HepG2 (cell line): ENCODE measurements around the gene POFUT2. TPM values are rescaled to one million over a fixed set of nuclear protein-coding genes. Genes with fewer than 3 reads are reported as not detected.

Experiments
- HNF4A ChIP-seq: sonication (generic); formaldehyde crosslinking; IDR thresholded peaks from 2 replicates; pipeline ENCODE4 v1.4.0; 2020; ENCODE audit warnings: missing genetic modification reagents
- HNRNPUL1 ChIP-seq: fragments of 200-400 bp; formaldehyde crosslinking; IDR thresholded peaks from 2 replicates; pipeline ENCODE4 v1.6.1; 2017; ENCODE audit warnings: low read depth, mild to moderate bottlenecking, low read length, moderate library complexity
- KDM2A ChIP-seq: sonication (generic); formaldehyde crosslinking; IDR thresholded peaks from 2 replicates; pipeline ENCODE4 v1.4.0; 2020; ENCODE audit warnings: low read depth, missing genetic modification reagents, borderline replicate concordance
- KLF12 ChIP-seq: sonication (generic); formaldehyde crosslinking; IDR thresholded peaks from 2 replicates; pipeline ENCODE4 v1.4.0; 2020; ENCODE audit warnings: missing genetic modification reagents, borderline replicate concordance
- KLF15 ChIP-seq: sonication (generic); formaldehyde crosslinking; IDR thresholded peaks from 2 replicates; pipeline ENCODE4 v1.8.1; 2023; ENCODE audit warnings: borderline replicate concordance, mild to moderate bottlenecking, inconsistent platforms, missing genetic modification reagents, mixed read lengths
- MED8 ChIP-seq: sonication (generic); formaldehyde crosslinking; IDR thresholded peaks from 2 replicates; pipeline ENCODE4 v1.8.1; 2023; ENCODE audit warnings: mild to moderate bottlenecking, missing genetic modification reagents; ENCODE audit not compliant: insufficient replicate concordance
- MIER2 ChIP-seq: IDR thresholded peaks from 2 replicates; pipeline ENCODE4 v1.6.1; 2016; ENCODE audit warnings: missing biosample characterization, missing genetic modification reagents
- MTA1 ChIP-seq: sonication (generic); formaldehyde crosslinking; IDR thresholded peaks from 2 replicates; pipeline ENCODE4 v1.4.0; 2020; ENCODE audit warnings: missing genetic modification reagents, mild to moderate bottlenecking, borderline replicate concordance
- RFX3 ChIP-seq: IDR thresholded peaks from 2 replicates; pipeline ENCODE4 v1.6.1; 2016; ENCODE audit warnings: missing biosample characterization, missing genetic modification reagents
- SMAD9 ChIP-seq: sonication (generic); formaldehyde crosslinking; IDR thresholded peaks from 2 replicates; pipeline ENCODE4 v1.5.1; 2020; ENCODE audit warnings: mild to moderate bottlenecking, missing genetic modification reagents
- SRF ChIP-seq: IDR thresholded peaks from 2 replicates; pipeline ENCODE4 v1.6.1; 2011; ENCODE audit warnings: mild to moderate bottlenecking, low read depth, low read length, moderate library complexity
- YEATS2 ChIP-seq: sonication (generic); formaldehyde crosslinking; IDR thresholded peaks from 2 replicates; pipeline ENCODE4 v1.4.0; 2020; ENCODE audit warnings: missing genetic modification reagents, borderline replicate concordance
- ZNF264 ChIP-seq: sonication (generic); formaldehyde crosslinking; IDR thresholded peaks from 2 replicates; pipeline ENCODE4 v1.4.0; 2020; ENCODE audit warnings: missing genetic modification reagents
- ZNF451 ChIP-seq: sonication (generic); formaldehyde crosslinking; IDR thresholded peaks from 2 replicates; pipeline ENCODE4 v1.5.0; 2020; ENCODE audit warnings: mild to moderate bottlenecking, missing genetic modification reagents
- ZNF570 ChIP-seq: sonication (generic); formaldehyde crosslinking; IDR thresholded peaks from 2 replicates; pipeline ENCODE4 v1.4.0; 2020; ENCODE audit warnings: mild to moderate bottlenecking, missing genetic modification reagents, borderline replicate concordance
- ZNF83 ChIP-seq: sonication (generic); formaldehyde crosslinking; IDR thresholded peaks from 2 replicates; pipeline ENCODE4 v1.4.0; 2020; ENCODE audit warnings: missing genetic modification reagents, mild to moderate bottlenecking, borderline replicate concordance
- ZSCAN29 ChIP-seq: sonication (generic); formaldehyde crosslinking; conservative IDR thresholded peaks from 2 replicates; pipeline ENCODE4 v1.4.0; 2020; ENCODE audit warnings: mild to moderate bottlenecking, missing genetic modification reagents
- polyA plus RNA-seq, 8 experiments: library from polyadenylated mRNA; depleted of rRNA in 3 of 8; stranded (reverse) in 7 of 8; unstranded in 1 of 8; fragments of >200 nt; fragmentation: Illumina TruSeq in 4 of 8; extraction: Trizol in 4 of 8; gene quantifications; 2 replicates each; pipeline versions ENCODE4 v1.2.1 to v1.2.3, GENCODE V29; 2011 to 2016; ENCODE audit warnings: low read depth in 4 of 8, missing spikeins in 1 of 8, mixed read lengths in 1 of 8; ENCODE audit not compliant: insufficient read depth in 1 of 8
- total RNA-seq, 5 experiments: library from RNA; depleted of rRNA; stranded (reverse); fragments of >200 nt; fragmentation: Illumina TruSeq; extraction: Trizol; gene quantifications; 2 replicates each; pipeline ENCODE4 v1.2.3, GENCODE V29; 2016; ENCODE audit warnings: low read depth in 1 of 5
- TF ChIP-seq, protein P1 (sequence below): sonication (generic); formaldehyde crosslinking; IDR thresholded peaks from 2 replicates; pipeline ENCODE4 v1.4.0; 2020; ENCODE audit warnings: missing genetic modification reagents
- TF ChIP-seq, protein P2 (sequence below): sonication (generic); formaldehyde crosslinking; IDR thresholded peaks from 2 replicates; pipeline ENCODE4 v1.8.0; 2022; ENCODE audit warnings: missing genetic modification reagents, mild to moderate bottlenecking, borderline replicate concordance
- TF ChIP-seq, protein P3 (sequence below): sonication (generic); formaldehyde crosslinking; IDR thresholded peaks from 2 replicates; pipeline ENCODE4 v1.5.1; 2020; ENCODE audit warnings: mild to moderate bottlenecking, missing genetic modification reagents
- TF ChIP-seq, protein P4 (sequence below): sonication (generic); formaldehyde crosslinking; IDR thresholded peaks from 2 replicates; pipeline ENCODE4 v1.5.0; 2020; ENCODE audit warnings: missing genetic modification reagents
- TF ChIP-seq, protein P5 (sequence below): sonication (generic); formaldehyde crosslinking; IDR thresholded peaks from 2 replicates; pipeline ENCODE4 v1.4.0; 2020; ENCODE audit warnings: missing genetic modification reagents

POFUT2 gene
- total and polyA plus RNA-seq, 2 of the 13 experiments (the other 11 are each of a cell fraction or from before 2014, with no cell fraction given): 22.8 to 24.0 TPM

DNA sequence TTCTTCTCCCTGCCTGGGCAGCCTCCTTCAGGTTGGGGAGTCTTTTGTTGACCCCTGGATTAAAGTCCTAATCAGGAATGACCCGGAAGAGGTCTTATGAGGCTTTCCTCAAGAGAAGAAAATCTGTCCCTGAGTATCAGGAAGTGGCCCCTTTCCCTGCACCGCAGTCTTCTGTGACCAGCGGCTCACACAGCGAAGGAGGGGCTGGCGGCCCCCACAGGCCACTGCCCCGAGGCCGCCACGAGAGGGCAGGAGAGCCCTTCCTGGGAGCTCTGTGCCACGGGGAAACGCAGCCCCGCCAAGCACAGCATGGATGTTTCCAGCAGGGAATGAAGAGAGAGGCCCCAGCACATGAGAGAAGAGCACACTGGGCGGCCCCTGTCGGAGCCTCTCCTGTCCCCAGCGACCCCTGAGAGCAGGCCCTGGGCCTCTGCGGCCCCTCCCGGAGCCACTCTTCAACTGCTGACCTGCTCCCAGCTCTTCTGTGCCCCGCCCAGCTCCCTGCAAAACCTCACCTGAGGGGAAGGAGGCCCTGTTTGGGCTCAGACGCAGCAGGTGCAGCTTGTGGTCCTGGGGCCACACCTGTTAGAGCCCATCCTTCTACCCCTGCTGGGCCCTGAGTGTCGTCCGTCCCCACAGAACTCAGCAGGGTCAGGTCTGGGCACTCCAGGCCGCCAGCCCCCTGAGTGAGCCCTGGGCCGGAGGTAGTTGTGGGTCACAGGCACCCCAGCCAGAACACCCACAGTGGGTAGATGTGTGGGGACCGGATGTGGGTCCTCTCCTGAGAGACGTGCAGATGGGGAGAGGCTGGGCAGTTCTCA, 4.9 kb upstream of the POFUT2 start (continued):
- TF ChIP-seq ZNF264 (CRISPR knock-in tag): no peak
- TF ChIP-seq KDM2A (CRISPR knock-in tag): peak; percentile 90
- no peak; the same call in 1 of the 2 replicates for TF ChIP-seq MTA1 (CRISPR knock-in tag)
- TF ChIP-seq, protein P1, sequence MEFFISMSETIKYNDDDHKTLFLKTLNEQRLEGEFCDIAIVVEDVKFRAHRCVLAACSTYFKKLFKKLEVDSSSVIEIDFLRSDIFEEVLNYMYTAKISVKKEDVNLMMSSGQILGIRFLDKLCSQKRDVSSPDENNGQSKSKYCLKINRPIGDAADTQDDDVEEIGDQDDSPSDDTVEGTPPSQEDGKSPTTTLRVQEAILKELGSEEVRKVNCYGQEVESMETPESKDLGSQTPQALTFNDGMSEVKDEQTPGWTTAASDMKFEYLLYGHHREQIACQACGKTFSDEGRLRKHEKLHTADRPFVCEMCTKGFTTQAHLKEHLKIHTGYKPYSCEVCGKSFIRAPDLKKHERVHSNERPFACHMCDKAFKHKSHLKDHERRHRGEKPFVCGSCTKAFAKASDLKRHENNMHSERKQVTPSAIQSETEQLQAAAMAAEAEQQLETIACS (CRISPR knock-in tag): no peak
- TF ChIP-seq HNRNPUL1: no peak
- peak; percentile 44 for TF ChIP-seq HNF4A (CRISPR knock-in tag)
- TF ChIP-seq, protein P2, sequence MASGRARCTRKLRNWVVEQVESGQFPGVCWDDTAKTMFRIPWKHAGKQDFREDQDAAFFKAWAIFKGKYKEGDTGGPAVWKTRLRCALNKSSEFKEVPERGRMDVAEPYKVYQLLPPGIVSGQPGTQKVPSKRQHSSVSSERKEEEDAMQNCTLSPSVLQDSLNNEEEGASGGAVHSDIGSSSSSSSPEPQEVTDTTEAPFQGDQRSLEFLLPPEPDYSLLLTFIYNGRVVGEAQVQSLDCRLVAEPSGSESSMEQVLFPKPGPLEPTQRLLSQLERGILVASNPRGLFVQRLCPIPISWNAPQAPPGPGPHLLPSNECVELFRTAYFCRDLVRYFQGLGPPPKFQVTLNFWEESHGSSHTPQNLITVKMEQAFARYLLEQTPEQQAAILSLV (CRISPR knock-in tag): 0 out of 2 replicates have a peak, but pooled peaks have one; percentile 14
- no peak for TF ChIP-seq ZNF83 (CRISPR knock-in tag)
- peak; percentile 24; the same call in 1 of the 2 replicates for TF ChIP-seq YEATS2 (CRISPR knock-in tag)
- TF ChIP-seq, protein P3, sequence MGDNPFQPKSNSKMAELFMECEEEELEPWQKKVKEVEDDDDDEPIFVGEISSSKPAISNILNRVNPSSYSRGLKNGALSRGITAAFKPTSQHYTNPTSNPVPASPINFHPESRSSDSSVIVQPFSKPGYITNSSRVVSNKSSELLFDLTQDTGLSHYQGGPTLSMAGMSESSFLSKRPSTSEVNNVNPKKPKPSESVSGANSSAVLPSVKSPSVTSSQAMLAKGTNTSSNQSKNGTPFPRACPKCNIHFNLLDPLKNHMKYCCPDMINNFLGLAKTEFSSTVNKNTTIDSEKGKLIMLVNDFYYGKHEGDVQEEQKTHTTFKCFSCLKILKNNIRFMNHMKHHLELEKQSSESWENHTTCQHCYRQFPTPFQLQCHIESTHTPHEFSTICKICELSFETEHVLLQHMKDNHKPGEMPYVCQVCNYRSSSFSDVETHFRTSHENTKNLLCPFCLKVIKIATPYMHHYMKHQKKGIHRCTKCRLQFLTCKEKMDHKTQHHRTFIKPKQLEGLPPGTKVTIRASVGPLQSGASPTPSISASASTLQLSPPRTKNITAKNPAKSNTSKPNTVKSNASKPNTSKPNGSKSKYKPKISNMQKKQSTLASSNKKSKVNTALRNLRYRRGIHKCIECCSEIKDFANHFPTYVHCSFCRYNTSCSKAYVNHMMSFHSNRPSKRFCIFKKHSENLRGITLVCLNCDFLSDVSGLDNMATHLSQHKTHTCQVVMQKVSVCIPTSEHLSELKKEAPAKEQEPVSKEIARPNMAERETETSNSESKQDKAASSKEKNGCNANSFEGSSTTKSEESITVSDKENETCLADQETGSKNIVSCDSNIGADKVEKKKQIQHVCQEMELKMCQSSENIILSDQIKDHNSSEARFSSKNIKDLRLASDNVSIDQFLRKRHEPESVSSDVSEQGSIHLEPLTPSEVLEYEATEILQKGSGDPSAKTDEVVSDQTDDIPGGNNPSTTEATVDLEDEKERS (CRISPR knock-in tag): no peak
- TF ChIP-seq MED8 (CRISPR knock-in tag): no peak
- TF ChIP-seq KLF12: no peak
- no peak for TF ChIP-seq RFX3 (CRISPR knock-in tag)
- TF ChIP-seq, protein P4, sequence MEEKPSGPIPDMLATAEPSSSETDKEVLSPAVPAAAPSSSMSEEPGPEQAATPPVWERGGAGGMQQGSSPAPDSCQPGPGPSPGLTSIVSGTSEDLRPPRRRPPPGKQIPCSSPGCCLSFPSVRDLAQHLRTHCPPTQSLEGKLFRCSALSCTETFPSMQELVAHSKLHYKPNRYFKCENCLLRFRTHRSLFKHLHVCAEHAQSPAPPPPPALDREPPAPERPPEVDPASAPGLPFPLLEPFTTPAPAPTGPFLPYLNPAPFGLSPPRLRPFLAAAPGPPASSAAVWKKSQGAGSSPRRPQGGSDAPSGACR (CRISPR knock-in tag): peak; percentile 94
- no peak for TF ChIP-seq ZNF570 (CRISPR knock-in tag)
- no peak for TF ChIP-seq ZSCAN29
- no peak for TF ChIP-seq SRF
- no peak for TF ChIP-seq ZNF451 (CRISPR knock-in tag)
- no peak for TF ChIP-seq KLF15 (CRISPR knock-in tag)
- TF ChIP-seq SMAD9 (CRISPR knock-in tag): no peak
- TF ChIP-seq MIER2 (CRISPR knock-in tag): 0 out of 2 replicates have a peak, but pooled peaks have one; percentile 49
- TF ChIP-seq, protein P5, sequence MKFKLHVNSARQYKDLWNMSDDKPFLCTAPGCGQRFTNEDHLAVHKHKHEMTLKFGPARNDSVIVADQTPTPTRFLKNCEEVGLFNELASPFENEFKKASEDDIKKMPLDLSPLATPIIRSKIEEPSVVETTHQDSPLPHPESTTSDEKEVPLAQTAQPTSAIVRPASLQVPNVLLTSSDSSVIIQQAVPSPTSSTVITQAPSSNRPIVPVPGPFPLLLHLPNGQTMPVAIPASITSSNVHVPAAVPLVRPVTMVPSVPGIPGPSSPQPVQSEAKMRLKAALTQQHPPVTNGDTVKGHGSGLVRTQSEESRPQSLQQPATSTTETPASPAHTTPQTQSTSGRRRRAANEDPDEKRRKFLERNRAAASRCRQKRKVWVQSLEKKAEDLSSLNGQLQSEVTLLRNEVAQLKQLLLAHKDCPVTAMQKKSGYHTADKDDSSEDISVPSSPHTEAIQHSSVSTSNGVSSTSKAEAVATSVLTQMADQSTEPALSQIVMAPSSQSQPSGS (CRISPR knock-in tag): no peak
